Breast epithelium (tissue), 3 donors: ENCODE measurements around the gene SPATA3.

Source experiments
- POLR2A ChIP-seq: fragments of 450-650 bp; IDR thresholded peaks from one replicate; pipeline ENCODE4 v1.6.1; 2016; ENCODE audit warnings: antibody characterized with exemption, mild to moderate bottlenecking, moderate library complexity
- POLR2AphosphoS5 ChIP-seq, 3 donors: sonication (generic); formaldehyde crosslinking; IDR thresholded peaks; one replicate each; pipeline ENCODE4 v1.6.1; 2017; ENCODE audit warnings: antibody characterized with exemption in 3 of 3
- TF ChIP-seq, protein P1 (sequence below), 3 donors: fragments of 450-650 bp; IDR thresholded peaks; one replicate each; pipeline ENCODE4 v1.5.1; 2016 to 2017; ENCODE audit warnings: antibody characterized with exemption in 3 of 3, mild to moderate bottlenecking in 3 of 3, moderate library complexity in 3 of 3

DNA sequence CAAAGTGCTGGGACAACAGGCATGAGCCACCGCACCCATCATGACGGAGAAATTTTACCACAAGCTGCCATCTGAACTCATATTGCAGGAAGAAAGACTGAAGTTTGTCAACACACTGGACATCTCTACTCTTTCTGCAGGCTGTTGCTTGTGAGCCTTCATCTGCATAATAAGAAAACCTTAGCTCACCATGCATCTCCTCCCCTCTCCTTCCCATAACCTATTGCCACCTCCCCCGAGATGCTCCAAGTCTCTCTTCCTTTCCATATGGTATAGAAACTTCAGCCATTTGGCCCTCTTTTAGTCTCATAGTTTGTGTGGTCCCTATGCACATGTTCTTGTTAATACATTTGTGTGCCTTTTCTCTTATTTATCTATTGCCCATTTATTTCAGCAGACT lies 22.3 kb downstream of the SPATA3 start:
- TF ChIP-seq POLR2A (no peak), POLR2AphosphoS5 (IDR thresholded peaks at IDR 0.05) (no peak)
- TF ChIP-seq, protein P1, sequence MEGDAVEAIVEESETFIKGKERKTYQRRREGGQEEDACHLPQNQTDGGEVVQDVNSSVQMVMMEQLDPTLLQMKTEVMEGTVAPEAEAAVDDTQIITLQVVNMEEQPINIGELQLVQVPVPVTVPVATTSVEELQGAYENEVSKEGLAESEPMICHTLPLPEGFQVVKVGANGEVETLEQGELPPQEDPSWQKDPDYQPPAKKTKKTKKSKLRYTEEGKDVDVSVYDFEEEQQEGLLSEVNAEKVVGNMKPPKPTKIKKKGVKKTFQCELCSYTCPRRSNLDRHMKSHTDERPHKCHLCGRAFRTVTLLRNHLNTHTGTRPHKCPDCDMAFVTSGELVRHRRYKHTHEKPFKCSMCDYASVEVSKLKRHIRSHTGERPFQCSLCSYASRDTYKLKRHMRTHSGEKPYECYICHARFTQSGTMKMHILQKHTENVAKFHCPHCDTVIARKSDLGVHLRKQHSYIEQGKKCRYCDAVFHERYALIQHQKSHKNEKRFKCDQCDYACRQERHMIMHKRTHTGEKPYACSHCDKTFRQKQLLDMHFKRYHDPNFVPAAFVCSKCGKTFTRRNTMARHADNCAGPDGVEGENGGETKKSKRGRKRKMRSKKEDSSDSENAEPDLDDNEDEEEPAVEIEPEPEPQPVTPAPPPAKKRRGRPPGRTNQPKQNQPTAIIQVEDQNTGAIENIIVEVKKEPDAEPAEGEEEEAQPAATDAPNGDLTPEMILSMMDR (IDR thresholded peaks at IDR 0.05) = no peak
